Measurements from ENCODE around the gene NCAPH2.

Gene NCAPH2

GRCh38 chr22:50463188-50463900 lies 44.7 kb upstream of the NCAPH2 start:
- H3K4me3 ChIP-seq (ENCODE audit: control insufficient read depth, low read depth, low read length) = no peak overlapping the region
- TF ChIP-seq CTCF (conservative IDR thresholded peaks at IDR 0.05; ENCODE audit: control insufficient read depth, insufficient read depth, low read depth, low read length) = no peak
- no peak for DNase-seq (ENCODE audit: low read depth)

GRCh38 chr22:50464451-50464850 lies 43.6 kb upstream of the NCAPH2 start:
- DNase-seq (ENCODE audit: low read depth) = no peak
- H3K4me3 ChIP-seq (ENCODE audit: control insufficient read depth, low read depth, low read length) = no peak overlapping the region
- TF ChIP-seq CTCF (conservative IDR thresholded peaks at IDR 0.05; ENCODE audit: control insufficient read depth, insufficient read depth, low read depth, low read length) = no peak

GRCh38 chr22:50465066-50465930 lies 42.7 kb upstream of the NCAPH2 start:
- no peak for TF ChIP-seq CTCF (conservative IDR thresholded peaks at IDR 0.05; ENCODE audit: control insufficient read depth, insufficient read depth, low read depth, low read length)
- no peak overlapping the region for H3K4me3 ChIP-seq (ENCODE audit: control insufficient read depth, low read depth, low read length)
- DNase-seq (ENCODE audit: low read depth) = no peak

- no peak for DNase-seq (ENCODE audit: low read depth)
- no peak overlapping the region for H3K4me3 ChIP-seq (ENCODE audit: control insufficient read depth, low read depth, low read length)
- no peak for TF ChIP-seq CTCF (conservative IDR thresholded peaks at IDR 0.05; ENCODE audit: control insufficient read depth, insufficient read depth, low read depth, low read length)
Observed at GRCh38 chr22:50467341-50467740, 40.7 kb upstream of the NCAPH2 start.

GRCh38 chr22:50467773-50468440 lies 40.1 kb upstream of the NCAPH2 start:
- no peak for DNase-seq (ENCODE audit: low read depth)
- H3K4me3 ChIP-seq (ENCODE audit: control insufficient read depth, low read depth, low read length) = no peak overlapping the region
- no peak for TF ChIP-seq CTCF (conservative IDR thresholded peaks at IDR 0.05; ENCODE audit: control insufficient read depth, insufficient read depth, low read depth, low read length)

- H3K4me3 ChIP-seq (ENCODE audit: control insufficient read depth, low read depth, low read length) = no peak overlapping the region
- no peak for TF ChIP-seq CTCF (conservative IDR thresholded peaks at IDR 0.05; ENCODE audit: control insufficient read depth, insufficient read depth, low read depth, low read length)
- DNase-seq (ENCODE audit: low read depth) = no peak
Observed at GRCh38 chr22:50468626-50469025, 39.4 kb upstream of the NCAPH2 start.

Data from fibroblast of mammary gland (primary cell).